ENCODE measurements around the gene BMP6.

Gene BMP6

DNA sequence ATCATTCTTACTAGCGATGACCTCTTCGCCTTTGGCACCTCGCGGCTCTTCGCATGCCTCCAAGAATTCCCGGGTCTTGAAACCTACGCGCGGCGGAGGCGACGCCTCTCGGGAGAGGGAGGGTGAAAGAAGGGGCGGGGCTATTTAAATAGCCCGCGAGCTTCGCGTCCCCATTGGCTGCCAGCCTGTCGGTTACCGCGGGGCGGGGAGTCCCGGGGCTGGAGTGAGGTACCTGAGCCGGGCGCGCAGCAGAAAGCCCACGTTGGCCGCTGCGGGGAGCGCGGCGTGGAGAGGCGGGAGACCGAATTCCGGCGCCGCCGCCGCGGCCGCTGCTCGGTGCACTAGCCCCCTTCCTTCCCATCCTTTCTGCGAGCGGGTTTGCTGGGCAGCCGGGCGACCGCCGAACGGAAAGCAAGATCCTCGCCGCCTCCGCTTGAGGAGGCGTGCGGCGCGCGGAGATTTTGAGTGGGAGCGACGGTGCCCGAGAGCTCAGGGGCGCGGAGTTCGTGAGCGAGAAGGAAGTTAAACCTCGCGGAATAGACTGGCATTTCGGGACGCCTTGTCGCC, at the start of gene BMP6:
TSS of gene BMP6 (plus strand) at position 251 of the 567 bp plus-strand sequence. CDS start 857 bp downstream, outside the sequence.
- DNase-seq (ENCODE audit: low read depth), result peak; percentile 18

DNA sequence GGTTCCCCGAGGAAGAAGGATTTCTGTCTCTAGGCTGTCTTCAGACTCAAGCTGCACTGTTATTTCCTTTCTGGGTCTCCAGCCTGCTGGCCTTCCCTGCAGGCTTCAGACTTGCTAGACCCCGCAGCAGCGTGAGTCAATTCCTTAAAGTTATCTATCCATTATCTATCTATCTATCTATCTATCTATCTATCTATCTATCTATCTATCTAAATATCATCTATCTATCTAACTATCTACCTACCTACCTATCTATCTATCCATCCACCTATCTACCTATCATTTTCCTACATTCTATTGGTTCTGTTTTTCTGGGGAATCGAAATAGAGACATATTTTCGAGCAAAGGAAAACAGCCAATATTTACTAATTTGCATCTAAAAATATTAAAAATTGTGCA, 48.7 kb upstream of the BMP6 start:
- DNase-seq (ENCODE audit: low read depth), result no peak

DNA sequence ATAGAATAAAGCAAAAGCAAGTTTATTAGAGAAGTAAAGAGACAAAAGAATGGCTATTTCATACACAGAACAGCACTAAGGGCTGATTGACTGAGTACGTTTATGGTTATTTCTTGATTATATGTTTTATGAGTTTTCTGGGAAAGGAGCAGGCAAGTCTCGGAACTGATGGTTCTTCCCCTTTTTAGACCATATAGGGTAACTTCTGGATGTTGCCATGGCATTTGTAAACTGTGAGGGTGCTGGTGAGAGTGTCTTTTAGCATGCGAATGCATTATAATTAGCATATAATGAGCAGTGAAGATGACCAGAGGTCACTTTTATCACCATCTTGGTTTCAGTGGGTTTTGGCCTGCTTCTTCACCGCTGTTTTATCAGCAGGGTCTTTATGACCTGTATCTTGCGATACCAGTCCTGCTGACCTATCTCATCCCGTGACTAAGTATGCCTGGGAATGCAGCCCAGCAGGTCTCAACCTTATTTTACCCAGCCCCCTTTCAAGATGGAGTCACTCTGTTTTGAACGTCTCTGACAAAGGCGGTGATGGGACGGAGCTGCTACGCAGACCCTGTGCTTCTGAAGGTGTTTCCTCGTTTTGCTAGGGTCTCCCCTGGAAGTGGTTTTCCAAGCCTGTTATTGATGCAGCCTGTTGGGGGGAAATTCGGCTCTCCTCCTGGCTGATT, 45.4 kb upstream of the BMP6 start:
- no peak for DNase-seq (ENCODE audit: low read depth)

DNA sequence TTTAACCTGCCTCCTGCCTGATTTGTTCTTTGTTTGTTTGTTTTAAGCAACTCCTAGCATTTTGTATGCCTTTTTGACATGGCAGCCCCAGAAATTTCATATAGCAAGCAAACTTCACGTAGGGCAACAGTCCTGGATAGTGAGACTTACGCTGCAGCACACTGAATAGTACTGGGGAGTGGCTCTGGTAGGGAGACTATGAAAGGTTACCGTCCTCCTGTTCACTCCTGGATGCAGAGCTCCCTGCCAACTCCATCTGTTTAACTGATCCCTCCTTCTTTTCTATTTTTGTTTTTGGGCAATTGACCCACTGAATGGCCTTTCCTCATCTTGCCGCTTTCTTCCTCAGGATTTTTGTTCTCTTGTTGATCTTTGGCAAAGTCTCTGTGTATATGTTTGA, 44.5 kb upstream of the BMP6 start:
- no peak for DNase-seq (ENCODE audit: low read depth)

DNA sequence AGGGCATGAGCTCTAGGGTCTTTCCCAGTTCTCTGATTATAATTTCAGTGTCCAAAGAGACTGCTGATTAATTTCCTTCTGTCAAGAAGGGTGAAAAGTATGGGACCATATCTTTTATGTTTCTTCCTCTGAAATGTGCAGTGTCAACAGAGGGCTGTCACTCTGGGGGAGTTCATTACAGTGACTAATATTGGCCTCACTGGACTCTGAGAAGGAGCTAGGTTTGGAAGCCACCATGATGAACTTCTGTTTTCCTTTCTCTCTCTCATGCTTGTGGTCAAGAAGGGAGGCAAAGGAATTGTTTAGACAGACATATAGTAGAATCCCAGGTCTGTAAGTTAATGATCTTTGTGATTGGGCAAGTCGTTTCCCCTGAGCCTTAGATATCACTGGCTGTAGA, 41.8 kb upstream of the BMP6 start:
- DNase-seq (ENCODE audit: low read depth), result no peak

DNA sequence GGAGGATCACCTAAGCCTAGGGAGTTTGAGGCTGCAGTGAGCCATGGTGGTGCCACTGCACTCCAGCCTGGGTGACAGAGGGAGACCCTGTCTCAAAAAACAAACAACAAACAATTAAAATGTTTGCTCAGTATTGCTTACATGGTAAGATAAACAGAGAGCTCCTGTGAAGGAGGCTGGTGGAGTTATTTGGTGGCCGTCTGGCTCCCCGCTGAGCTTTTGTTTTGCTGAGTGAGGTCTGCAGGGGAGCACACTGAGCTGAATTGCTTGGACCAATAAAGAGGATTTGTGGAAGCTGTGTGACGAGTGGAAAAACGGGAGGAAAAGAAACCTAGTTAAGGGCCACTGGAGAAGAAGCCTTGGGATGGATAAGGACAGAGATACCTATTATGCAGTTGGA, 41.1 kb upstream of the BMP6 start:
- no peak for DNase-seq (ENCODE audit: low read depth)

DNA sequence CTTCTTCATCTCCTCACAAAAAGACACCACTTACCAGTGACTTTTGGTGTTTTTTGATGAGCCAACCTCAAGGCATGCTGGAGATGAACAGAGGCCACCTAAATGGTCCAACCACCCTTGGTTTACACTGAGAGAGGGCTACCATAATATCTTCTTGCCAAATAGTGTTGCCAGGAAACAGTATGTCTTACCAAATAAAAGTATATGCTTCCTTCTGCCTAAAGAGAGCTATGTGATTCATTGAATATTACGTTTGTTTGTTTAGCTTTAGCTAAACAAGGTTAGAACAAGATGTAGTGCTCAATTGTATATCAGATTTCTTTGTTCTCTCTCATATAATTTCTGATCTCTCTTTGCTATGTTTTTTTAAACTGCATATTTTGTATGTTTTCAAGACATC, 40.6 kb upstream of the BMP6 start:
- DNase-seq (ENCODE audit: low read depth), result no peak

DNA sequence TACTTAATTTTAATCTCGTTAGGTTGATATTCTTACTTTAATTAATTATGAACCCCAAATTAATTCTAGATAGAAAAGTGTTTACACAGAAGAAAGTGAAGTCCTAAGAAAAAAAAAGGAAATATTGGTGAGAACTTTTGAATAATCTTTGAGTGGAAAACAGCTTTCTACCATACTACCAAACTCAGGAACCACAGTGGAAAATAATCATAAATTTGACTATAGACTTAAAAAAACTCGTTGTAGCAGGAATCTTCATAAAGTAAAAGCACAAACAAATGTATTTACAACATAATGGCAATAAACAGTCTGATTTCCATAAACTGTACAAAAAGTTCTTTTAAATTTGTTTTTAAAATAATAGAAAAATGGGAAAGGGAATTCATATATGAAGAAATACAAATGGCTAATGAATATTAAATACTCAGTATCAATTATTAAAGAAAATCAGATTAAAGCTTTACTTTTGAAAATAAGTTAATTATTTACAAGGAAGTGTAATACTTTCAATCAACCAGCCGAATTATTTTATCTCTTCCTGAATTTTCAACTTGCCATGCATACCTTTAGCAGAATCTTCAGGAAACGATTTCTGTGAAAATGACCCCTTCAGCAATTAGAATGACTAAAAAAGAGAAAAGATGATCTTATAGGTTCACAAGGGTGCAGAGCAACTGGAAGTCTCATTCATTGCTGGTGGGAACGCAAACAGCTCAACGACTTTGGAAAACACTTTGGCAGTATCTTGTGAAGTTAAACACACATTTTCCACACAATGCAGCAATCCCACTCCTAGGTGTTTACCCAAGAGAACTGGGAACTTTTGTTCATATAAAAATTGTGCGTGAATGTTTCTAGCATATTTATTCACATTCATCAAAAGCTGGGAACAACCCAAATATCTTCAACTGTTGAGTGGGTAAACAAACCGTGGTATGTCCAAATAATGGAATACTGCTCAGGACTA, 38.5 kb upstream of the BMP6 start:
- no peak for DNase-seq (ENCODE audit: low read depth)

DNA sequence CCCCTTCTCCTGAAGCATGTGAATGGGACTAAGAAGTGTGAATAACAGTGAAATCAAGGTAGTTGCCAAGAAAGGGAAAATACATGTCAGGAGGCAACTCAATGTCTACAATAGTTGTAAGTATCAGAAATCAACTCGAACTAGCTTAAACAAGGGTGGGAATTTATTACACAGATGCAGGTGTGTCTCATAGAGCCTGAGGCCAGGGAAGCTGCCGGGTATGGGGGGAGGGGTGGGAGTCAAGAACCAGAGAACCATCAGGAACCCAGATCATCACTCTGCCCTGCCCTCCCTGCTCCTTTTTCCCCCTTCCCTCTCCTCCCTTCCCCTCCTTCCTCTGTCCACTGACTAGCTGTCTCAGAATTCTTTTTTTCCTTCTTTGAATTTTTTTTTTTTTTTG, 34.9 kb upstream of the BMP6 start:
- DNase-seq (ENCODE audit: low read depth), result no peak

DNA sequence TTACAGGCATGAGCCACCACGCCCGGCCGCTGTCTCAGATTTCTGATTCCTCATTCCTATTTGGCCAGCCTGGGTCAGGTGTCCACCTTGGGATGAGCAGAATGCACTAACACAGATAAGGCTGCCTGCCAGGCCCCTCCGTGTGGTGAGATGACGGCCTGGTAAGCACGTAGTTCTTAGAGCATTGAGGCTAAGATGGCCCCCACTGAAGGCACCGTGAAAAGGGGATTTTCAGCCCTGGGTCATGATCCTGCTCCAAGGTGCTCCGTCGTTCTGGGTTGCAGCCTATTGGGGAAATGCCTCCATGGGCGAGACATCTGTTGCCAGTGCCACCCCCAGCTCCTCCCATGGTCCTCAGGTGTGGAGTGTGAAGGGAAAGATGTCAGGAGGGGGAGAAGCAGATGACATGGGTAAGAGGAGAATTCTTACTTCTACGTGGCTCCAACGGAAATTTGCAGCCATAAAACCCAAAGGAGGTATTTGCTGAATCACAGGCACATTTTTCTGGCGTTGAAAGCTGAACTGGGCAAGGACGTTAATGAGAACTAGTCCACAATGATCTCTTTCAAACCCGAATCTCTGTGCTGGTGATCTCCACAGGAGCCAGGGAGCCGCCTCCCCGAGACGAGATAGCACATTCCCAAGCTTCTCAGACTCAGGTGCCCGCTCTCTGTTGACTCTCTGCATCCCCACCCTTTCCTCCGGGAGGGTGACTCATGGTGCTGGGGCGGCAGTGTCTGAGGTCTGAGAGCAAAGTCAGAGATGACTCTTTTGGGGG, 34.0 kb upstream of the BMP6 start:
- DNase-seq (ENCODE audit: low read depth), result no peak

DNA sequence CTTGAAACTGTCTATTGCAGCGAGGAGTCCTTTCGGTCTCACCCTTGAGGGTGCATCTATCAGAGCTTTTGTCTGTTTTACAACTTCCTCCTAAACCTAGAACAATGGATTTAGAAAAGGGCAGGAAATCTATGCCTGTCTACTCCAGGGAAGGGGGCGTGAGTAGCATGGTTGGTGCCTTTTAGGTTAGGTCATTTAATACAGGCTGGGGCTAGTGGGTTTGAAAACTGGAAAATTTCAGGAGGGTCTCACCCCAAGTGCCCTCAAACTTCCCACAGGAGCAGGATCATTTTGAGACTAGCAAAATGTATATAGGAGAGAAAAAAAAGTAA, 33.5 kb upstream of the BMP6 start:
- no peak for DNase-seq (ENCODE audit: low read depth)

DNA sequence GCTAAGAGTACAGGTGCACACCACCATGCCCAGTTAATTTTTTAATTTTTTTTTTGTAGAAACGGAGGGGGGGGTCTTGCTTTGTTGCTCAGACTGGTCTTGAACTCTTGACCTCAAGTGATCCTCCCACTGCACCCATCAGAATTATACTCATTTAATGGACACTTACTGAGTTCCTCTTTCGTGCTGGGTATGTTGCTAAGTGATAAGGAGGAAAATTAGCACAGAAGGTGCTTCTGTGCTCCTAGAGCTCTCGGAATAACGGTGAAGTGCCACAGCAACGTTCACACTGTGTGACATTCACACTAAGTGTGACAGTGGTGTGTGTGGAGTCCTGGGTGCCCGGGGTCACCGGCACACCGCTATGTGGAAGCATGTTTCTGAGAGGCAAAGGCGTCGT, 32.1 kb upstream of the BMP6 start:
- no peak for DNase-seq (ENCODE audit: low read depth)

DNA sequence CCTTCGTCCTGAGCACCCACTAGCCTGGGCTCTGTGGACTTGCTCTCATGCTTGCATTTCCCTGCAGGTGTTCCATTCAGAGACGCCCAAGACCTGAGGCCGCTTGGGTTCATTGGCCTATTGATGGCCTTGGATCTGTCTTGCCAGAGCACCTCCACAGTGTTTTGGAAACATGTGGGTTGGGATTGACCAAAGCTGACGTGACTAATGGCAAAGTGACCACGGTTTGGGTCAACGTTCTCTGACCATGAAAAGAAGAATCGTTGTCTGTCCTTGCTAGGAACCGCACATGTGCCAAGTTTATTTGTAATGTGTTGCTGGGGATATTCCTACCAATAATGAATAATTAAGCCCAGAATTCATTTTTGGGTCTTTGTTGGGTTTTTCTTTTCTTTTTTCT, 29.8 kb upstream of the BMP6 start:
- no peak for DNase-seq (ENCODE audit: low read depth)

DNA sequence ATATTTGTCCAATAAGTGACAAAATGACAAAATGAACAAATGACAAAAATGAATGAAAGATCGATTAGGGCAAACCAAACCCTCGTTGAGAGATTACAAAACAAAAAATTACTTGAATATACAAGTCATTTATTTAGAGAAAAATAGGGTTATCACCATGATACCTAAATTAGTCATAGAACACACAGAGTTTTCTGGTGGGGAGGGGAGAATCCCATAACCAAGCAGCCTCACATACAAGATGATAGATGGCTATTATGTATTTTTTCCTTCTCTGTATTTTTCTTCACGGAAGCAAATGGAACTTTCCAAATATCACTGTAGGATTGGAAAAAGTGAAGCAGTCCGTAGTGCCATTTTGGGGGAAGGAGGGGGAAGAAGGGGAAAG, 28.5 kb upstream of the BMP6 start:
- no peak for DNase-seq (ENCODE audit: low read depth)

DNA sequence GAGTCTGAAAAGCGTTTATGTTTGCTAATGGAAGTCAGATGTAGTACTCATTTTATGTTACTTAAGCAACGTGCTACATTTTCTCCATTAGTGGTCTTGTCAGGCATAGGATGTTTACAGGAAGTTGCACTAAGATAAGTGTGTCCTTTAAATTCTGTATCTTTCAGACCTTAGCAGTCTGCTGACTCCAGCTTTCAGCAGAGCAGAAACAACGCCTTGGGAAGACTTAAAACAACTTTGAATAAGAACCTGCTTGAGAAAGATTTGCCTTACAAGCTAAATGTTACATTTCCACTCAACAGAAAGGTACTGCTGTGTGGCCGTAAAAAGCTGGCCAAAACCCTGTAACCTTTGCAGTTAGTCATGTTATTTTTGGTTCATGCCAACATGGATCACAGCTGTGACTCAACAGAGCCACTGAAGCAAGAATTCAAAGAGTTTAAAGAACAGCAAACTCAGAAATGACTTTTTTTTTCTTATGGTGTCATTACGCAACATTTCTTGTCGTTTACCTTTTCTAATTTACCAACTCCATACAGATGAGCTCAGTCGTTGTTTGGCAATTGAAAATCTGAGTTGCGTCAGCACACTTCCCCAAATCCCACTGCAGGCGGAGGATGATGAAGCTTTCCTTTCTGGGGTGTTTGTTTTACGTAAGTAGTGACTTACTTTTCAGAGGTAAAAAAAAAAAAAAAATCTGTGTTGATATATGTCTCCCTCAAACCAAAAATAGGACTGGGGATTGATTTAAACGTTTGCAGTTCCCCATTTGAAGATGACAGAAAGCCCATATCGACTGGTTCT, 27.9 kb upstream of the BMP6 start:
- no peak for DNase-seq (ENCODE audit: low read depth)

DNA sequence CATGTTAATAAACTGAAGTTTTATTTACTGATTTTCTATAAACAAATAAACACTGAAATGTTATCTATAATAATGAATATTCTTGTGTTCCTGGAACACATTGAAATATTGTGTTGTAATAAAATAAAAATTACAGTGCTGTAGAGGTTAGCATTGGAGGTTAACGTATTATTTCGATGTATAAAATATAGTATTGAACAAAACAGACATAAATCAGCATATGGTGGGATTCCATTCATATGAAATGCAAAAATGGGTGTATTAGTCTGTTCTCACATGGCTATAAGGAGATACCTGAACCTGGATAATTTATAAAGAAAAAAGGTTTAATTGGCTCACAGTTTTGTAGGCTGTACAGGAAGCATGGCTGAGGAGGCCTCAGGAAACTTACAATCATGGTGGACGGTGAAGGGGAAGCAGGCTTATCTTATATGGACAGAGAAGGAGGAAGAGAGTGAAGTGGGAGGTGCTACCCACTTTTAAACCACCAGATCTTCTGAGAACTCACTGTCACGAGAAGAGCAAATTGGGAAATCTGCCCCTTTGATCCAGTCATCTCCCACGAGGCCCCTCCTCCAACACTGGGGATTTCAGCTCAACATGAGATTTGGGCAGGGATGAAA, 24.6 kb upstream of the BMP6 start:
- DNase-seq (ENCODE audit: low read depth), result no peak

DNA sequence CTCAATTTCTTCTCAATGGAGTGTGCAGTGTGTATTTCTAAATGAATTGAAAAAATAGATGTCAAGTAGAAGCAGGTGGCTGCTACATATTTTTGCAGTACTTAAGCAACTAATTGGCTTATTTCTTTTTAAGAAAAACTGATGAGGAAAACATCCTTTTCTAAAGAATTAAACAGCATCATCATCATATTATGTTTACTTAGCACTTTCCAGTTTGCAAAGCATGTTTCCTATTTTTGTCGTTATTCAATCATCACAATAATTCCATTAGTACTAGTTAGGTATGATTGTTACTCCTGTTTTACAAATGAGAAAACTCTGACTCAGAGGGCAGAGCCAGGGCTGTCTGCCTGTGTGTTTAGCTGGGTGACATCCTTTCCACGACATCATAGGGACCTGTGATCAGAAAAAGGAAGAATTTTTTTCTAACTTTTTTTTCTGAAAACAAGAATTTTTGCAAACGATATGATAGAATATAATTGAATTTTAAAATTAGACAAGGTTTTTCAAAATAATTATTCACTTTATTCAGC, 22.7 kb upstream of the BMP6 start:
- no peak for DNase-seq (ENCODE audit: low read depth)

DNA sequence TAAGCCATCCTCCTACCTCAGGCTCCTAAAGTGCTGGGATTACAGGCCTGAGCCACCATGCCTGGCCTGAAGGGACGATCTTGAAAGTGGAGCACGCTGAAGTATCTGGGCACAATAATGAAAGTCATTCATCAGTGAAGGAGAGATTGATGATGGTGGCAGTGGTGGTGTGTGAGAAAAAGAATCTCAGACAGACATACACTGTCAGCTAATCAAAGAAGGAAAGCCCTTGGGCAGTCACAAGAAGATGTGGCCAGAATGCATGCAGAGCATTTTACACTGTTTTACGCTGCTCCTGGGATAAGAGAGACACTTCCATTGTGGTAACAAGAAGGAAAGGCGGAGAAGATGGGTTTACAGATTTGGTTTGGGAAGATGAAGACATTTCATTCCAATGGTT, 20.4 kb upstream of the BMP6 start:
- no peak for DNase-seq (ENCODE audit: low read depth)

DNA sequence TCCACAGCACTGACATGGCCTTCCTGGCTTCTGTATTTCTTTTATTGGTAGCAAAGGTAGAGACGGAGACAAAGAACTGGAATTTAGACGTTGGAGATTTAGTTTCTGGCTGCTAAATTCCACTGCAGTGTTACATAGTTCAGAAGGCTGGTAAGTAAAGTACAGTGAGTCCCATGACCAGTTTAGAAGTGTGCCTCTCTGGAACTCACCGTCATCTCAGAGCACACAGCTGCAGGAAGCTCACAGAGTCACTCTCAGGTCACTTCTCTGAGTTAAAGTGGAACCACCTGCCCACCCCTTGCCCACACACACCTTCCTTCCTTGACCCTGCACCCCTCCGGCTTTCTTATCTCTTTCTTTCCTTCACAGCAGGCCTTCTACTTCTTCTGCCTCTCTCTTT, 19.6 kb upstream of the BMP6 start:
- no peak for DNase-seq (ENCODE audit: low read depth)

DNA sequence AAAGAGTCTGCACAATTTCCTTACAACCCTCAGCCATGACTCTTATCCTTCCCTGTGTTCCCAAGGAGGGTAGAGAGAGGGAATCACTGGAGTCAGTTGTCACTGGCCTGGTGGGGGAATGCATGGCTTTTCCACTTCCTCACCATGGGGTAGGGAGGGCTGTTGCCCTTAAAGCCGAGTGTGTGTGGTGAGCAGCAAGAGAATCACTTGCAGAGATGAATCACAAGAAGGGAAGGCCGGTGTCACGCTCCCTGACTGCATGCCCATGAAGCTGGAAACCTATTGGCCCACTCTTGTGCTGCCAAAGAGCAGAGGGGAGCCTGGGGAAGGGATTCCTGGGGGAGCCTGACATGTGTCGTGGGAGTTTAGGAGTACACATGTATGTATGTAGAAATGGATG, 18.1 kb upstream of the BMP6 start:
- no peak for DNase-seq (ENCODE audit: low read depth)

DNA sequence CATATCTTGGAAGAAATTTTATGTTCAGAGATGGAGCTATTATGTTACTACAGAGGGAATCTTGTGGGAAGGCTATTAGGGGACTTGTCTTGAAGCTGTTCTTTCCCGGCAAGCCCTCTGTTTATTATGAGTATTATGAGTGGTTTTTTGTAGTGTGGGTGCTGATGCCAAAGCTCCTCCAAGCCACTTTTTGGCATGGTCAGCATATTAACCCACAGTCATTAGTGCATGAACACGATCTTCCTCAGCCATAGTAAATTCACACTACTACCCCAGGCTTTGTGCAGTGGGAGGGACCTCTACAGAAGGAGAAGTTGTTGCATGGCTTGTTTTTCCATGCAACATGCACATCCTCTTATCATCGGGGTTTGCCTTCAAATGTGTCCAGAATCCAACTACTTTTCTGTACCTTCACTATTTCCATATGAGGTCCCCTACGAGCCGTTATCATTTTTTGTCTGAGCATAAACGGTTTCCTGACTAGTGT, 6.5 kb upstream of the BMP6 start:
- no peak for DNase-seq (ENCODE audit: low read depth)

All from stimulated activated CD8-positive, alpha-beta memory T cell treated with anti-CD3 and anti-CD28 coated beads, Interleukin-12 subunit alpha, Interleukin-12 subunit beta, amount 100 ng/mL, for 4 hours (primary cell).